HG03066 (cell line): Measurements from ENCODE around the gene ATN1.

ENCODE experiments used
- ATAC-seq: cut with Tn5 transposase; IDR thresholded peaks from one replicate; pipeline ENCODE4 v1.9.1; 2021; ENCODE audit warnings: low read depth; ENCODE audit not compliant: unreplicated experiment

ATN1 gene

DNA sequence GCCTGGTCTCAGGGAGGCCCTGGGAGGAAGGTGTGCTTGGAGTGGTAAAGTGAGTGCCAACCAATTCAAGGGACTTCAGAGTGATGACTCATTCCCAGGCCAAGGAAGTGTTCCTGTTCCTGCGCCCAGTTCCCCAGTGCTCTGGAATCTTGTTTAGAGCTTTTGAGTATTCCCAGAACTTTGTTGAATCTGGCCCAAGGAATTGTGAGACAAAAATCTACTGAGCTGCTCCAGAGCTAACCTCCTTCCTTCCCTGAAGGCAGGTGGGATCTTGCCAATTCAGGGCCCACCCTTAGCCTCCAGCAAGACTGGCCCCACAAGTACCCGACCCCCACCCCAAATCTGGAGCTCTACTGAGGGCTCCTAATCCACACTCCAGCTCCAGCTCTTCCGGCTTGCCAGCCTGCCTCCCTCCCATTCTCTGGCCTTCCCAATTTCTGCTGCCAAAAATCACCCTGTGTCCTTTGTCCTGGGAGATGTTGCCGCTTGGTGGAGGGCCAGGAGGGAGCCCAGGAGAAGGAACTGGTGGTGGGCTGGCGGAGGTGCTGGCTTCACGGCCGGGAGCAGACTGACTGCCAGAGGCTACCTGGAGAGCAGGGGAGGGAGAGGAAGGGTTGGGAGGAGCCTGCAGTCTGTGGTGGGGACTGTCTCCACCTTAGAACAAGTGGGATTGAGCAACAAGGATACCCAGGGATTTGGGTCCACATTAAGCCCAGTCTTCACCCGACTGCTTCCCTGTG, 2.0 kb upstream of the ATN1 start:
- no peak for ATAC-seq

DNA sequence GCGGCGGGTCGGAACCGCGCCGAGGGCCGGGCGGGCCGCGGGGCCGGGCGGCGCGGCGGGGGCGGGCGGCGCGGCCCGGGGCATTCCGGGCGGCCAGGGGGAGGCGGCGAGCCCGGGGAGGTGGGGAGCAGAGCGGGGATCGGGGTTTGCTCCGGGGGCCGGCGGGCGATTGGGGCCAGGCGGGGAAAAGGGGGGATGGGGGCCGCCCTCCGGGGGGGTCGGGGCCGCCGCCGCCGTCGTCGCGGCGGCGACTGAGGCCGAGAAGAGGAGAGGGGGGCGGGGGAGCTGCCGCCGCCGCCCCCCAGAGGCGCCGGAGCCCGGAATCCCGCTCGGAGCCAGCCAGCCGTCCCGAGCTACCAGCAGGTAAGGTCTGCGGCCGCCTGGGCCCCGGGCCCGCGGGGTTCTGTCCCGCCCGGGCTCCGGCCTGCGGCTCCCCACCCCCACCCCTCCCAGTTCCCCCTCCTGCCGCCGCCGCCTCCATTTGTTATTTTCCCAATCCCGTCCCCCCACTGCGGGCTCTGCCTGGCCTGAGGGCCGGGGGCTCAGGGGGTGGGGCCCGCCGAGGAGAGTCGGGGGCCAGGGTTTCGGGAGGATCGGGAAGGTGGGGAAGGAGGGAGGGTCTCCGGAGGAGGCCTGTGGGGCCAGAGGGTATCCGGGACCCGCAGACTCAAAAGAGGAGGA, 403 bp downstream of the ATN1 start:
- no peak for ATAC-seq

DNA sequence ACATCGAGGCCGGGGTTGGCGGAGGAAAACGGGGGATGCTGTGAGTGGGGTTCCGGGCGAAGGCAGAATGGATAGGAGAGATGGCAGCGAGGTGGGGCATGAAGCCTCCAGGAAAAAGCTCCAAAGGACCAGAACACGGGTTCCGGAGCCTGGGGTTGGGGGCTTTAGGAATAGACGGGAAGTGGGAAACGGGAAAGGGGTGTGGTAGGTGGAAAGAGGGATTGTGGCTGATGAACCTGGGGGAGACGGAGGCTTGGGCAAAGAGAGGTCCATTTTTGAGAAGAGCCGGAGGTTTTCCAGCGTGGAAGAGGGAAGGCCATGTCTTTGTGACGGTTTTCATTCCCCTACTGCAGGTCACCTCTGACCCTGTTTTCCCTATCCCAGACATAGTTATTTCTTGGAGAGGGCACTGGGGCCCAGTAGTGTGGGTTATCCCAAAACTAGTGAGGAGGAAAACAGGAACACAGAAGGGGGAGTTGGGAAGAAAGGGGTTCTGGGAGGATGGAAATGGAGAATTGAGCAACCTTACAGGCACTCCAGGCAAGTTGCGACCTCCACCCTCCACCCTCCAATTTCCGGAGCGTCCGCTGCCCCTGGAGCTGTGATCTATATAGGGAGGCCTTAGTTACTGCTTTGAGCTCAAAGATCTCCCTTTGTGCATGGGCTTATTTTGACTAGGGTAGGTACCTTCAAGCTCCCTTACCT, 1.1 kb downstream of the ATN1 start:
- ATAC-seq: no peak

DNA sequence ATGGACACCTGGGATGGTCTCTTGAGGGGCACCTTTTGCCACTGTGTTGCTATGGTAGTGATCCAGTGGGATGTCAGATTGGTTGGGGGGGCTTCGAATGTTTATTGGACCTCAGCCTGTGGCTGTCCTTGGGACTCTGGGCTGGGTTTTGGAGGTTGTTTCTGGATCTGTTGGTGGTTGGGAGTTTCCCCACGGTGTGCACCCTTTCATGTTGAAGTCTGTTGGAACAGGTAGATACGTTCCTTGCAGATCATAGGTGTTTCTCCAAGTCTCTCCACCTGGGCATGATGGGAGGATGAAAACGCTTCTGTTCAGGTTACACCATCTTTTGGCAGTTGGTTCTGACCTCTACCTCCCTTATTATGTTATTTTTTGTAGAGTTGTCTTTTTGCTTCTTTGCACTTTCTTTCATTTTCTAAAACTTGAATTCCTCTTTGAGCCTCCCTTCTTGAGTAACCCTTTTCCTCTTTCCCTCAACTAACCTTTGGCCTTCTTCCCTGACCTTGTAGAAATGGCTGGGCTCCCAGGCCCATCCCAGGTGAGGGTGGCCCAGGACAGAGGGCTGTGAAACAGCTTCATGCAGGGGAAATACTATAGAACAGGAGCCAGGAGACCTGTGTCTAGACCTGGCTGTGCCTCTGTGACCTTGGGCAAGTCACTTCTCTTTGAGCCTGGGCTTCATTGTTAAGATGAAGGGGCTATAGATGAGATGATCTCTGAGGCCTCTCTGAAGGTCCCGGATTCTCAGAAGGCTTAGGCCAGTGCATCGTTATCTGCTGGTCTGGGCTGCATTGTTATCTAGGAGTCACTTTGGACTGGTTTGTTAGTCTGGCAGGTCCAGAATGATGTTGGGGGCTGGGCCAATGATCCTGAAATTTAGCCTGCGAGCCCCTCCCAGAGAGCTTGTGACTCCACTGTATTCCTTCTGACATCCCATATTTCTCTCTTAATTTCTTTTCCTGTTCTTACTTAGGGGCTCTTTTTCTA, 2.0 kb downstream of the ATN1 start:
- no peak for ATAC-seq

DNA sequence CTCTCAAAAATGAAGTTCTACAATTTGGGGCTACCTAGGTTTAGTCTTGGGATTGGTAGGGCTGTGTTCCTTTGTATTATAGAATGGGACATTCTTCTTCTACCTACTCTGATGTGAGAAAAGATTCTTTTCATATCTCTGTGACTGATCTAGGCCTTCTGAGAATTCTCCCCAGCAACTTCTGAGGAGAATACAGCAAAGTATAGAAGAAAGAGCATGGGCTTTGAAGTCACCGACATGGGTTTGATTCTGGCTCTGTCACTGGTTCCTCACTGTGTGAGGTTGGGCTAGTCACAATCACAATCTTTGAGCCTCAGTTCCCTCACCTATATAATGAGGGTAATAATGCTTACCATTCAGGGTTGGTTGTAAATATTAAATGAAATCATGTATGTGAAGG, 5.0 kb downstream of the ATN1 start:
- ATAC-seq: no peak

DNA sequence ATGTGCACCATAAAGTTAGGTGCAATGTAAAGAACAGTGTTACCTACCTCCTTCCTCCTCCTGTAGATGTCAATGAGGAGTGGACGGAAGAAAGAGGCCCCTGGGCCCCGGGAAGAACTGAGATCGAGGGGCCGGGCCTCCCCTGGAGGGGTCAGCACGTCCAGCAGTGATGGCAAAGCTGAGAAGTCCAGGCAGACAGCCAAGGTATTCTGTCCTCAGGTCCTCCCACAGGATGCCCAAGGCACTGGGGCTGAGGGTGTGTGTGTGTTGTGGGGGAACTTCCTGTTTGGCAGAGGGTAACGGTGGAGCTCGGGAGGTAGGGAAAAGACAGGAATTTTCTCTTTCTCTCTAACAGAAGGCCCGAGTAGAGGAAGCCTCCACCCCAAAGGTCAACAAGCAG, 6.4 kb downstream of the ATN1 start:
- no peak for ATAC-seq

DNA sequence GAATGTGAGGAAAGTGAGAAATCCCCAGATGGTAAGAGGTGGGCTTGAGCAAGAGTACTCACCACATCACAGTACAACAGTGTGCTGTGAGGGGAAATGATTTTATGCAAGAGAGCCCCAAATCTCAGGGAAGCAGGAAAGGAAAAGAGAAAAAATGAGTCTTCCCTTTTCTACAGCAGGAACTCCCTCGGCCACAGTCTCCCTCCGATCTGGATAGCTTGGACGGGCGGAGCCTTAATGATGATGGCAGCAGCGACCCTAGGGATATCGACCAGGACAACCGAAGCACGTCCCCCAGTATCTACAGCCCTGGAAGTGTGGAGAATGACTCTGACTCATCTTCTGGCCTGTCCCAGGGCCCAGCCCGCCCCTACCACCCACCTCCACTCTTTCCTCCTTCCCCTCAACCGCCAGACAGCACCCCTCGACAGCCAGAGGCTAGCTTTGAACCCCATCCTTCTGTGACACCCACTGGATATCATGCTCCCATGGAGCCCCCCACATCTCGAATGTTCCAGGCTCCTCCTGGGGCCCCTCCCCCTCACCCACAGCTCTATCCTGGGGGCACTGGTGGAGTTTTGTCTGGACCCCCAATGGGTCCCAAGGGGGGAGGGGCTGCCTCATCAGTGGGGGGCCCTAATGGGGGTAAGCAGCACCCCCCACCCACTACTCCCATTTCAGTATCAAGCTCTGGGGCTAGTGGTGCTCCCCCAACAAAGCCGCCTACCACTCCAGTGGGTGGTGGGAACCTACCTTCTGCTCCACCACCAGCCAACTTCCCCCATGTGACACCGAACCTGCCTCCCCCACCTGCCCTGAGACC, 7.8 kb downstream of the ATN1 start:
- no peak for ATAC-seq

DNA sequence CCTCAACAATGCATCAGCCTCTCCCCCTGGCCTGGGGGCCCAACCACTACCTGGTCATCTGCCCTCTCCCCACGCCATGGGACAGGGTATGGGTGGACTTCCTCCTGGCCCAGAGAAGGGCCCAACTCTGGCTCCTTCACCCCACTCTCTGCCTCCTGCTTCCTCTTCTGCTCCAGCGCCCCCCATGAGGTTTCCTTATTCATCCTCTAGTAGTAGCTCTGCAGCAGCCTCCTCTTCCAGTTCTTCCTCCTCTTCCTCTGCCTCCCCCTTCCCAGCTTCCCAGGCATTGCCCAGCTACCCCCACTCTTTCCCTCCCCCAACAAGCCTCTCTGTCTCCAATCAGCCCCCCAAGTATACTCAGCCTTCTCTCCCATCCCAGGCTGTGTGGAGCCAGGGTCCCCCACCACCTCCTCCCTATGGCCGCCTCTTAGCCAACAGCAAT, 8.5 kb downstream of the ATN1 start:
- no peak for ATAC-seq

DNA sequence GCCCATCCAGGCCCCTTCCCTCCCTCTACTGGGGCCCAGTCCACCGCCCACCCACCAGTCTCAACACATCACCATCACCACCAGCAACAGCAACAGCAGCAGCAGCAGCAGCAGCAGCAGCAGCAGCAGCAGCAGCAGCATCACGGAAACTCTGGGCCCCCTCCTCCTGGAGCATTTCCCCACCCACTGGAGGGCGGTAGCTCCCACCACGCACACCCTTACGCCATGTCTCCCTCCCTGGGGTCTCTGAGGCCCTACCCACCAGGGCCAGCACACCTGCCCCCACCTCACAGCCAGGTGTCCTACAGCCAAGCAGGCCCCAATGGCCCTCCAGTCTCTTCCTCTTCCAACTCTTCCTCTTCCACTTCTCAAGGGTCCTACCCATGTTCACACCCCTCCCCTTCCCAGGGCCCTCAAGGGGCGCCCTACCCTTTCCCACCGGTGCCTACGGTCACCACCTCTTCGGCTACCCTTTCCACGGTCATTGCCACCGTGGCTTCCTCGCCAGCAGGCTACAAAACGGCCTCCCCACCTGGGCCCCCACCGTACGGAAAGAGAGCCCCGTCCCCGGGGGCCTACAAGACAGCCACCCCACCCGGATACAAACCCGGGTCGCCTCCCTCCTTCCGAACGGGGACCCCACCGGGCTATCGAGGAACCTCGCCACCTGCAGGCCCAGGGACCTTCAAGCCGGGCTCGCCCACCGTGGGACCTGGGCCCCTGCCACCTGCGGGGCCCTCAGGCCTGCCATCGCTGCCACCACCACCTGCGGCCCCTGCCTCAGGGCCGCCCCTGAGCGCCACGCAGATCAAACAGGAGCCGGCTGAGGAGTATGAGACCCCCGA, 9.1 kb downstream of the ATN1 start:
- ATAC-seq: peak; percentile 2

DNA sequence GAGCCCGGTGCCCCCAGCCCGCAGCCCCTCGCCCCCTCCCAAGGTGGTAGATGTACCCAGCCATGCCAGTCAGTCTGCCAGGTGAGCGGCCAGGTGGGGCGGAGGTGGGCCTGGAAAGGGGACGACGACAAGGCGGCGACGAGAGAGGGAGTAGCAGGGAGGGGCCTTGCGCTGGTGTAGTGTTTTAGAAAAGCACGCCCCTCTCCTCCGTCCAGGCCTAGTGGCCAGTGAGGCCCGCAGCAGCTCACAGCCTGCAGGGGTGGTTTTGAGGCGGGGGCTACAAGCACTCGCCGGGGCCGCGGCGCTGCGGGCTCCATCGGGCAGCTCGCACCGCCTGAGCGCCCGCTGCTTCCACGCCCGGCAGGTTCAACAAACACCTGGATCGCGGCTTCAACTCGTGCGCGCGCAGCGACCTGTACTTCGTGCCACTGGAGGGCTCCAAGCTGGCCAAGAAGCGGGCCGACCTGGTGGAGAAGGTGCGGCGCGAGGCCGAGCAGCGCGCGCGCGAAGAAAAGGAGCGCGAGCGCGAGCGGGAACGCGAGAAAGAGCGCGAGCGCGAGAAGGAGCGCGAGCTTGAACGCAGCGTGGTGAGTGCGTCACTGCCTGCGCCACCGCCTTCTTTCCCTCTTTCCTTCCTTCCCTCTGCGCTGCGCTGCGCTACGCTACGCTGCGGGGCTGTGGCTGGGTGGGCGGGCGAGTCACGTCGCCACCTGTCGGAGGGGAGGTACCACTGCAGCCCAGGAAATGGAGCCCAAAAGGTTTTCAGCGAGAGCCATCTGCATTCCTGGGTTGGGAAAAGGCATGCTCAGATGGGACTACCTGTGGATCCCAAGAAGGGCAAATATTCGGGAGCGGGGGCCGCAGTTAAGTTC, 10.0 kb downstream of the ATN1 start:
- ATAC-seq: peak; percentile 78

DNA sequence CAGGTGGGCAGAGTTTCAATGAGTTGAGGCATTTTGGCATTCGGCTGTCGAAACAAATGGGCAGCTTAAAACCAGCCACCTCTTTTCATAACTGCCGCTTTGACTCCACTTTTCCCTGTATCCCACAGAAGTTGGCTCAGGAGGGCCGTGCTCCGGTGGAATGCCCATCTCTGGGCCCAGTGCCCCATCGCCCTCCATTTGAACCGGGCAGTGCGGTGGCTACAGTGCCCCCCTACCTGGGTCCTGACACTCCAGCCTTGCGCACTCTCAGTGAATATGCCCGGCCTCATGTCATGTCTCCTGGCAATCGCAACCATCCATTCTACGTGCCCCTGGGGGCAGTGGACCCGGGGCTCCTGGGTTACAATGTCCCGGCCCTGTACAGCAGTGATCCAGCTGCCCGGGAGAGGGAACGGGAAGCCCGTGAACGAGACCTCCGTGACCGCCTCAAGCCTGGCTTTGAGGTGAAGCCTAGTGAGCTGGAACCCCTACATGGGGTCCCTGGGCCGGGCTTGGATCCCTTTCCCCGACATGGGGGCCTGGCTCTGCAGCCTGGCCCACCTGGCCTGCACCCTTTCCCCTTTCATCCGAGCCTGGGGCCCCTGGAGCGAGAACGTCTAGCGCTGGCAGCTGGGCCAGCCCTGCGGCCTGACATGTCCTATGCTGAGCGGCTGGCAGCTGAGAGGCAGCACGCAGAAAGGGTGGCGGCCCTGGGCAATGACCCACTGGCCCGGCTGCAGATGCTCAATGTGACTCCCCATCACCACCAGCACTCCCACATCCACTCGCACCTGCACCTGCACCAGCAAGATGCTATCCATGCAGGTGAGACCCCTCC, 10.8 kb downstream of the ATN1 start:
- no peak for ATAC-seq

DNA sequence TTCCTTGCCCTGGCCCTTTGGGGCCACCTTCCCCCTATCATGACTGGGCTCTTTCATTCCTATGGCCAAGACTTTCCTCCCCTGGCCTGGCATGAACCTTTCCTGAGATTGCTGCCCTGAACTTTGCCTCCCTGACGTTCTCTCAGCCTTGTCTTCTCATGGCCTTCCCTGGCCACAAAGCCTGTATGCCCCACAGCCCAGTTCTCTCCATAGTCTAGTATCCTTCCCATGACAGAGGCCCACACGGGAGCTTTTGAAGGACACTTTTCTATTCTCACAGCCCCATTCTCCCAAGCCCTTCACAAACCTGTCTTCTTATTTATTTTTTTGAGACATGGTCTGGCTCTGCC, 11.4 kb downstream of the ATN1 start:
- no peak for ATAC-seq

DNA sequence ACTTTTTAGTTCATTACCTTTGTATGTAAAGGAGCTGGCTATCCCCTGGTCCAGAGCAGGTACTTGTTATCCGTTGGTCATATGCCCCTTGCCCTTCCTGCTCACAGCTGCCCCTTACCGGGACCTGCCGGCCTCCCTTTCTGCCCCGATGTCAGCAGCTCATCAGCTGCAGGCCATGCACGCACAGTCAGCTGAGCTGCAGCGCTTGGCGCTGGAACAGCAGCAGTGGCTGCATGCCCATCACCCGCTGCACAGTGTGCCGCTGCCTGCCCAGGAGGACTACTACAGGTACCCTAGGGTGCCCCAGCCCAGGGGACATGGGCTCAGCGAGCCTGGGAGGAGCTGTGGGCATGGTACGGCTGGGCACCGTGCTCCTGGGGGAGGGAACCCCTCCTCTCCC, 13.5 kb downstream of the ATN1 start:
- ATAC-seq: no peak

DNA sequence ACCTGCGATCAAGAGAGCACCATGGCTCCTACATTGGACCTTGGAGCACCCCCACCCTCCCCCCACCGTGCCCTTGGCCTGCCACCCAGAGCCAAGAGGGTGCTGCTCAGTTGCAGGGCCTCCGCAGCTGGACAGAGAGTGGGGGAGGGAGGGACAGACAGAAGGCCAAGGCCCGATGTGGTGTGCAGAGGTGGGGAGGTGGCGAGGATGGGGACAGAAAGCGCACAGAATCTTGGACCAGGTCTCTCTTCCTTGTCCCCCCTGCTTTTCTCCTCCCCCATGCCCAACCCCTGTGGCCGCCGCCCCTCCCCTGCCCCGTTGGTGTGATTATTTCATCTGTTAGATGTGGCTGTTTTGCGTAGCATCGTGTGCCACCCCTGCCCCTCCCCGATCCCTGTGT, 14.0 kb downstream of the ATN1 start:
- no peak for ATAC-seq

DNA sequence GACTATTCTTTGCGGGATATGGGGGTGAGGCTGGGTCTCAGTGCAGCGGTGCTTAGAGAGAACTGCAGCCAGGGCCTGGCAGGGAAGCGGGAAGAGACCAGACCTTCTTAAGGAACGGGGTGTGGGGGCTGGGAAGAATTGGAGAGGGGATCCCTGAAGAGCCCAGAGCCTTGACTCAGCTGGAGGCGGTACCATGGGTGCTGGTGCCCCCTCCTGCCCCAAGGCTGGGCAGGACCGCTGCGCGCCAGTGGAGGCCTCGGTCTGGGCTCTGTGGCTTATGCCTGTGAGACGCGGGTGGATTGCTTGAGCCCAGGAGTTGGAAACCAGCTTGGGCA, 14.5 kb downstream of the ATN1 start:
- ATAC-seq: no peak

DNA sequence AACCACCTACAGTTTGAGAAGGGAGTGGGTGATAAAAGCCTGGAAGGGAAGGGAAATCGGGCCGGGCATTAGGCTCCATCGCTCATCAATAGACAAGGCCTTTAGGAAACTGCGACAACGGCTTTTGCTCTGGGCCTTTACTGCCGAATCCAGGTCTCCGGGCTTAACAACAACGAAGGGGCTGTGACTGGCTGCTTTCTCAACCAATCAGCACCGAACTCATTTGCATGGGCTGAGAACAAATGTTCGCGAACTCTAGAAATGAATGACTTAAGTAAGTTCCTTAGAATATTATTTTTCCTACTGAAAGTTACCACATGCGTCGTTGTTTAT, 15.6 kb downstream of the ATN1 start:
- peak; percentile 30 for ATAC-seq

DNA sequence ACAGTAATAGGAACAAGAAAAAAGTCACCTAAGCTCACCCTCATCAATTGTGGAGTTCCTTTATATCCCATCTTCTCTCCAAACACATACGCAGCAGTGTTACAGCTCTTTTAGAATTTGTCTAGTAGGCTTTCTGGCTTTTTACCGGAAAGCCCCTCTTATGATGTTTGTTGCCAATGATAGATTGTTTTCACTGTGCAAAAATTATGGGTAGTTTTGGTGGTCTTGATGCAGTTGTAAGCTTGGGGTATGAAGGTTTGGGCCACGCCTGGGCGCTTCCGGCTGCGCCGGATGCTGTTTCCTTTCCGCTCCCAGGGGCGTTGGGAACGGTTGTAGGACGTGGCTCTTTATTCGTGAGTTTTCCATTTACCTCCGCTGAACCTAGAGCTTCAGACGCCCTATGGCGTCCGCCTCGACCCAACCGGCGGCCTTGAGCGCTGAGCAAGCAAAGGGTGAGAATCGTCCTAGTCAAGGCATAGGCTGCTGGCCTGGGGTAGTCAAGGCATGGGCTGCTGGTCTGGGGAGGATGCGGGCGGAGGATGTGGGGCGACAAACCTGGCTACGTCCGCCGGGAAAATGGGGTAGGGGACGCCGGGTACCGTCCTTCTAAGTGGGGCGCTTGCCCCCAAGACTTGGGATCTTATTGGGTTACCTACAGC, 16.1 kb downstream of the ATN1 start, which contains the start of the genes C12orf57 and RNU7-1:
C12orf57 (plus strand) TSS at position 301 of the 659 bp plus-strand sequence; CDS start at position 401, 100 bp downstream.
RNU7-1 (plus strand) TSS at position 95 of the 659 bp plus-strand sequence.
- ATAC-seq: peak; percentile 28
